OCI-LY7 (cell line): Measurements from ENCODE around the gene PRDM2. TPM values are rescaled to one million over a fixed set of nuclear protein-coding genes. Genes with fewer than 3 reads are reported as not detected.

Source experiments
- BruUV-seq: library from RNA; stranded (reverse); fragments of 400-500 nt; replicated peaks from 2 replicates; lab custom pipeline; 2021; lab: Mats Ljungman, UMichigan
- CTCF ChIA-PET: fragments of 300-600 bp; sonication (Branson Sonifier 250); formaldehyde crosslinking; loops from one replicate; lab custom pipeline; 2022; ENCODE audit warnings: antibody characterized with exemption; ENCODE audit not compliant: unreplicated experiment; lab: Charles Lee
- POLR2A ChIA-PET: fragments of 300-600 bp; sonication (Branson Sonifier 250); formaldehyde crosslinking; loops from one replicate; lab custom pipeline; 2022; ENCODE audit warnings: antibody characterized with exemption; lab: Charles Lee
- DNase-seq: peaks from one replicate; pipeline ENCODE4 v3.0.0-alpha.2; 2015; ENCODE audit warnings: low spot score
- H2AFZ ChIP-seq: fragments of 200-600 bp; sonication (generic), shearing (Covaris generic); 2 replicates; pipeline ENCODE4 v1.6.1; 2014; ENCODE audit warnings: mild to moderate bottlenecking, antibody characterized with exemption, low read length, moderate library complexity
- H3K27ac ChIP-seq: fragments of 200-600 bp; sonication (generic); 2 replicates; pipeline ENCODE4 v1.5.1; 2014; ENCODE audit warnings: mixed run types, low read depth, mild to moderate bottlenecking, moderate library complexity, low read length, inconsistent platforms; ENCODE audit not compliant: poor library complexity, severe bottlenecking
- H3K36me3 ChIP-seq: fragments of 200-600 bp; sonication (generic); 2 replicates; pipeline ENCODE4 v1.6.1; 2014; ENCODE audit warnings: mild to moderate bottlenecking, antibody characterized with exemption, low read length, moderate library complexity, mixed read lengths; ENCODE audit not compliant: insufficient read depth
- H3K4me1 ChIP-seq: fragments of 200-600 bp; sonication (generic); 2 replicates; pipeline ENCODE4 v1.5.1; 2014; ENCODE audit warnings: mild to moderate bottlenecking, low read length; ENCODE audit not compliant: insufficient read depth, poor library complexity, severe bottlenecking
- H3K4me2 ChIP-seq: fragments of 200-600 bp; sonication (generic); 2 replicates; pipeline ENCODE4 v1.6.1; 2014; ENCODE audit warnings: mild to moderate bottlenecking, low read length
- H3K4me3 ChIP-seq: fragments of 200-600 bp; sonication (generic); 2 replicates; pipeline ENCODE4 v1.5.1; 2014; ENCODE audit warnings: mild to moderate bottlenecking, low read depth, low read length; ENCODE audit not compliant: poor library complexity, severe bottlenecking
- H3K79me2 ChIP-seq: fragments of 200-600 bp; sonication (generic); 2 replicates; pipeline ENCODE4 v1.6.1; 2016; ENCODE audit warnings: low read depth, mild to moderate bottlenecking, low read length, moderate library complexity, mixed read lengths; ENCODE audit not compliant: insufficient read depth
- H3K9me2 ChIP-seq: fragments of 200-600 bp; sonication (generic); 2 replicates; pipeline ENCODE4 v1.6.1; 2016; ENCODE audit warnings: mild to moderate bottlenecking, low read length, mixed read lengths; ENCODE audit not compliant: insufficient read depth
- H3K9me3 ChIP-seq: fragments of 200-600 bp; sonication (generic); 2 replicates; pipeline ENCODE4 v1.6.1; 2014; ENCODE audit warnings: mild to moderate bottlenecking, mixed run types, low read length, mixed read lengths
- H4K20me1 ChIP-seq: fragments of 200-600 bp; sonication (generic); 2 replicates; pipeline ENCODE4 v1.6.1; 2014; ENCODE audit warnings: mild to moderate bottlenecking, antibody characterized with exemption, low read length, moderate library complexity, mixed read lengths; ENCODE audit not compliant: insufficient read depth
- CTCF ChIP-seq: fragments of 200-600 bp; sonication (generic); conservative IDR thresholded peaks from 2 replicates; pipeline ENCODE4 v1.5.1; 2014; ENCODE audit warnings: mild to moderate bottlenecking, antibody characterized with exemption, low read length, moderate library complexity, mixed read lengths
- EZH2phosphoT487 ChIP-seq: fragments of 200-600 bp; sonication (generic); IDR thresholded peaks from 2 replicates; pipeline ENCODE4 v1.6.1; 2018; ENCODE audit warnings: low read depth, borderline replicate concordance, mild to moderate bottlenecking, mixed run types, antibody characterized with exemption, low read length, moderate library complexity, mixed read lengths
- intact Hi-C: fragments of 100-400 bp; cut with micrococcal nuclease; formaldehyde crosslinking; loops from one replicate; pipeline ENCODE4 v1.10.0; 2022; ENCODE audit not compliant: unreplicated experiment
- total RNA-seq, 2 experiments: library from RNA; depleted of rRNA in 1 of 2; stranded (reverse); fragments of >200 nt in 1 of 2; shearing (Covaris generic) in 1 of 2; gene quantifications; 2 replicates each; pipeline ENCODE4 v1.2.3, GENCODE V29; 2014 to 2022

Gene PRDM2
- total RNA-seq, 2 experiments from 2014 or later: 38.7 to 98.2 TPM

GRCh38 chr1:13781907-13782633 lies 82.1 kb downstream of the PRDM2 start:
- POLR2A ChIA-PET: interaction anchor here (0.7 kb wide), 1 partner anchor 1736 kb away, joined by 3 read pairs; no protein-coding TSS in a partner anchor
- no peak overlapping the region for H2AFZ ChIP-seq
- no peaks in the 10 kb centered on the region for H3K9me3 ChIP-seq
- BruUV-seq: no TSS peak
- no peak for DNase-seq
- peaks cover 52% of the 10 kb centered on the region; the same call in 1 of the 2 replicates for H3K79me2 ChIP-seq
- no peak overlapping the region for H3K4me2 ChIP-seq
- H3K27ac ChIP-seq: no peak overlapping the region
- H3K36me3 ChIP-seq: peaks cover 97% of the 10 kb centered on the region
- H3K4me1 ChIP-seq: peaks cover 6% of the 10 kb centered on the region
- CTCF ChIA-PET: no interaction called here
- intact Hi-C loops: no loop called here
- no peak overlapping the region for H3K4me3 ChIP-seq
- H3K9me2 ChIP-seq: no peaks in the 10 kb centered on the region
- TF ChIP-seq EZH2phosphoT487 (no peak), CTCF (no peak)
- peaks cover 28% of the 10 kb centered on the region for H4K20me1 ChIP-seq

GRCh38 chr1:13782634-13783360 lies 82.8 kb downstream of the PRDM2 start:
- Histone ChIP-seq H2AFZ (no peak overlapping the region), H3K4me2 (no peak overlapping the region), H3K79me2 (peaks cover 59% of the 10 kb centered on the region; the same call in 1 of the 2 replicates), H3K27ac (no peak overlapping the region), H3K9me3 (no peaks in the 10 kb centered on the region), H3K36me3 (peaks cover 96% of the 10 kb centered on the region), H3K4me1 (peaks cover 6% of the 10 kb centered on the region), H3K4me3 (no peak overlapping the region), H4K20me1 (peaks cover 28% of the 10 kb centered on the region), H3K9me2 (no peaks in the 10 kb centered on the region)
- BruUV-seq: no TSS peak
- intact Hi-C loops: no loop called here
- no peak for TF ChIP-seq CTCF
- TF ChIP-seq EZH2phosphoT487: no peak
- ChIA-PET CTCF (no interaction called here), POLR2A (interaction anchor here (0.7 to 1.5 kb wide), 3 partner anchors 66 to 1736 kb away, joined by 3 to 4 read pairs (median 4); no protein-coding TSS in a partner anchor)
- no peak for DNase-seq
